GM12891 (cell line): ENCODE results near the gene SMIM43.

ENCODE experiments used
- DNase-seq: peaks from one replicate; pipeline ENCODE4 v3.0.0; 2011; ENCODE audit warnings: low spot score; ENCODE audit not compliant: insufficient read length
- FAIRE-seq: peaks from 2 replicates; lab custom pipeline; 2011; peaks lifted over from hg19 to GRCh38; lab: Jason Lieb, UNC
- PAX5 ChIP-seq: IDR thresholded peaks from 2 replicates; pipeline ENCODE4 v1.6.1; 2011; ENCODE audit warnings: low read length, moderate library complexity, mild to moderate bottlenecking; ENCODE audit not compliant: insufficient read depth, severe bottlenecking
- POLR2A ChIP-seq: IDR thresholded peaks from 2 replicates; pipeline ENCODE4 v1.6.1; 2011; ENCODE audit warnings: low read depth, low read length, control low read depth
- POLR2AphosphoS5 ChIP-seq: IDR thresholded peaks from 2 replicates; pipeline ENCODE4 v1.6.1; 2011; ENCODE audit warnings: low read depth, low read length, control low read depth
- POU2F2 ChIP-seq: IDR thresholded peaks from 2 replicates; pipeline ENCODE4 v1.6.1; 2011; ENCODE audit warnings: low read depth, mild to moderate bottlenecking, control low read depth, low read length, moderate library complexity
- SPI1 ChIP-seq: IDR thresholded peaks from 2 replicates; pipeline ENCODE4 v1.6.1; 2011; ENCODE audit warnings: low read depth, low read length, control low read depth
- TAF1 ChIP-seq: IDR thresholded peaks from 2 replicates; pipeline ENCODE4 v1.6.1; 2011; ENCODE audit warnings: low read depth, low read length, control low read depth

Gene SMIM43

GRCh38 chr4:121794505-121795188, 29.7 kb upstream of the SMIM43 start:
- no peak for FAIRE-seq
- TF ChIP-seq SPI1 = no peak
- no peak for TF ChIP-seq POU2F2
- no peak for TF ChIP-seq TAF1
- TF ChIP-seq POLR2A = no peak
- no peak for TF ChIP-seq POLR2AphosphoS5
- no peak for TF ChIP-seq PAX5
- no peak for DNase-seq

- FAIRE-seq = no peak
- TF ChIP-seq POU2F2 = no peak
- TF ChIP-seq TAF1 = no peak
- TF ChIP-seq SPI1 = no peak
- TF ChIP-seq PAX5 = no peak
- TF ChIP-seq POLR2A = no peak
- TF ChIP-seq POLR2AphosphoS5 = no peak
- DNase-seq = no peak
These were observed 28.0 kb upstream of the SMIM43 start for GRCh38 chr4:121792966-121793365.

GRCh38 chr4:121791481-121791880, 26.5 kb upstream of the SMIM43 start:
- FAIRE-seq (no peak), DNase-seq (no peak)
- no peak for TF ChIP-seq POLR2A
- no peak for TF ChIP-seq POU2F2
- no peak for TF ChIP-seq TAF1
- no peak for TF ChIP-seq POLR2AphosphoS5
- TF ChIP-seq SPI1 = no peak
- TF ChIP-seq PAX5 = no peak

GRCh38 chr4:121790976-121791375, 26.0 kb upstream of the SMIM43 start:
- FAIRE-seq (no peak), DNase-seq (no peak)
- TF ChIP-seq POLR2A (no peak), TAF1 (no peak), SPI1 (no peak), PAX5 (no peak), POLR2AphosphoS5 (no peak), POU2F2 (no peak)

GRCh38 chr4:121789960-121790829, 25.2 kb upstream of the SMIM43 start:
- TF ChIP-seq SPI1 (no peak), POLR2A (no peak), PAX5 (no peak), TAF1 (no peak), POU2F2 (no peak), POLR2AphosphoS5 (no peak)
- FAIRE-seq (no peak), DNase-seq (no peak)

GRCh38 chr4:121789455-121789854, 24.5 kb upstream of the SMIM43 start:
- no peak for TF ChIP-seq POLR2AphosphoS5
- no peak for TF ChIP-seq PAX5
- no peak for FAIRE-seq
- no peak for DNase-seq

- FAIRE-seq = no peak
- no peak for DNase-seq
These were observed 23.9 kb upstream of the SMIM43 start for GRCh38 chr4:121788896-121789295.

GRCh38 chr4:121786221-121786620, 21.3 kb upstream of the SMIM43 start:
- DNase-seq (no peak), FAIRE-seq (no peak)
- TF ChIP-seq PAX5 (no peak), POLR2A (no peak), POLR2AphosphoS5 (no peak), SPI1 (no peak), POU2F2 (no peak), TAF1 (no peak)

More at GRCh38 chr4:121788896-121789295, 23.9 kb upstream of the SMIM43 start:
- no peak for TF ChIP-seq SPI1
- no peak for TF ChIP-seq PAX5
- TF ChIP-seq POLR2A = no peak
- TF ChIP-seq TAF1 = no peak
- TF ChIP-seq POU2F2 = no peak
- TF ChIP-seq POLR2AphosphoS5 = no peak

GRCh38 chr4:121785479-121785878, 20.5 kb upstream of the SMIM43 start:
- DNase-seq (no peak), FAIRE-seq (no peak)

GRCh38 chr4:121784975-121785374, 20.0 kb upstream of the SMIM43 start:
- DNase-seq = no peak
- no peak for FAIRE-seq
- TF ChIP-seq POLR2A (no peak), POU2F2 (no peak), POLR2AphosphoS5 (no peak), PAX5 (no peak), SPI1 (no peak), TAF1 (no peak)

More at GRCh38 chr4:121785479-121785878, 20.5 kb upstream of the SMIM43 start:
- TF ChIP-seq POLR2A (no peak), SPI1 (no peak), POLR2AphosphoS5 (no peak), PAX5 (no peak), POU2F2 (no peak), TAF1 (no peak)
